ENCODE measurements around the gene SDR42E2. TPM values are rescaled to one million over a fixed set of nuclear protein-coding genes. Genes with fewer than 3 reads are reported as not detected.
"Not testable (repeated sequence)": the region's sequence is repeated elsewhere in the genome, so short reads cannot be mapped to it uniquely, and the experiment has no call there.

Gene SDR42E2
- total and polyA plus RNA-seq, 2 donors from 2014 or later, result not detected

GRCh38 chr16:22214889-22215288 lies 52.6 kb downstream of the SDR42E2 start:
- DNase-seq, result no peak
- H3K4me1 ChIP-seq (ENCODE audit: control insufficient read depth in 2 of 3, insufficient read depth in 2 of 3, low read depth in 1 of 3, low read length in 3 of 3), result no peaks in the 10 kb centered on the region
- H3K9me3 ChIP-seq (ENCODE audit: control insufficient read depth in 2 of 3, insufficient read depth in 1 of 3, low read length in 3 of 3), result no peaks in the 10 kb centered on the region
- intact Hi-C loops (cut with DNase I), result loop anchor here (10.0 kb wide), 1 partner anchor 70 kb away; no protein-coding TSS in a partner anchor
- H3K27ac ChIP-seq (ENCODE audit: low read depth in 2 of 2, low read length in 2 of 2), result no peak overlapping the region
- TF ChIP-seq, protein P1, sequence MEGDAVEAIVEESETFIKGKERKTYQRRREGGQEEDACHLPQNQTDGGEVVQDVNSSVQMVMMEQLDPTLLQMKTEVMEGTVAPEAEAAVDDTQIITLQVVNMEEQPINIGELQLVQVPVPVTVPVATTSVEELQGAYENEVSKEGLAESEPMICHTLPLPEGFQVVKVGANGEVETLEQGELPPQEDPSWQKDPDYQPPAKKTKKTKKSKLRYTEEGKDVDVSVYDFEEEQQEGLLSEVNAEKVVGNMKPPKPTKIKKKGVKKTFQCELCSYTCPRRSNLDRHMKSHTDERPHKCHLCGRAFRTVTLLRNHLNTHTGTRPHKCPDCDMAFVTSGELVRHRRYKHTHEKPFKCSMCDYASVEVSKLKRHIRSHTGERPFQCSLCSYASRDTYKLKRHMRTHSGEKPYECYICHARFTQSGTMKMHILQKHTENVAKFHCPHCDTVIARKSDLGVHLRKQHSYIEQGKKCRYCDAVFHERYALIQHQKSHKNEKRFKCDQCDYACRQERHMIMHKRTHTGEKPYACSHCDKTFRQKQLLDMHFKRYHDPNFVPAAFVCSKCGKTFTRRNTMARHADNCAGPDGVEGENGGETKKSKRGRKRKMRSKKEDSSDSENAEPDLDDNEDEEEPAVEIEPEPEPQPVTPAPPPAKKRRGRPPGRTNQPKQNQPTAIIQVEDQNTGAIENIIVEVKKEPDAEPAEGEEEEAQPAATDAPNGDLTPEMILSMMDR (IDR thresholded peaks at IDR 0.05; ENCODE audit: borderline replicate concordance, extremely low read depth, insufficient read depth), result no peak
- no peaks in the 10 kb centered on the region for H3K36me3 ChIP-seq (ENCODE audit: control insufficient read depth in 2 of 3, insufficient read depth in 3 of 3, low read length in 3 of 3)
- H3K27me3 ChIP-seq (ENCODE audit: control insufficient read depth, insufficient read depth, low read length), result no peaks in the 10 kb centered on the region
- FAIRE-seq, result no peak
- H3K4me3 ChIP-seq (ENCODE audit: low read length in 3 of 3), result no peak overlapping the region
- H3K9ac ChIP-seq (ENCODE audit: low read length in 3 of 3), result no peak overlapping the region

DNA sequence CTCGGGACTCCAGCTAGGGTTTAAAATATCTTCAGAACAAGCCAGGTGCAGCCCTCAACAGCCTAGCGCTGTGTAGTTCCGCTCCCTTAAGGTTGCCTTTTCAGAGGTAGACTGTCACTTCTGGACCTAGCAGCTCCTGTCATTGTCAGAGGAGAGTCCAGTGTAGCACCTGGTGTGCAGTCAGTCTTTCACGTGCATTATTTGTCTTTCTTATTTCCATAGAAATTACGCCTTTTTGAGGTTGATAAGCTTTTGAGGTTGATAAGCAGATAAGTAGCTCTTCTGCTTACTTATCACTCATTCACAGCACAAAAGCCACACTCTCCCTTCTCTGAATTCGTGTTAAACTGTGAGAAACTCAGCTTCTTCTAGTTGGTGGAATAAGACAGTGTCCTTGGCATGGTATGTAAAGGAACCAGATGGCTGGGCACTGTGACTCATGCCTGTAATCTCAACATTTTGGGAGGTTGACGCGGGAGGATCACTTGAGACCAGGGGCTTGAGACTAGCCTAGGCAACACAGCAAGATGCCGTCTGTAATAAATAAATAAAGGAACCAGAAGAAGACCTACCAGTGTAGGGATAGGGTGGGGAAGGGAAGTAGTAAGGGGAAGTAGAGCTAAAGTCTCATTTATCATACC lies 54.0 kb downstream of the SDR42E2 start:
- TF ChIP-seq, protein P1 (IDR thresholded peaks at IDR 0.05; ENCODE audit: borderline replicate concordance, extremely low read depth, insufficient read depth), result no peak
- Histone ChIP-seq H3K27me3 (ENCODE audit: control insufficient read depth, insufficient read depth, low read length) (no peaks in the 10 kb centered on the region), H3K36me3 (ENCODE audit: control insufficient read depth in 2 of 3, insufficient read depth in 3 of 3, low read length in 3 of 3) (no peaks in the 10 kb centered on the region), H3K4me3 (ENCODE audit: low read length in 3 of 3) (no peak overlapping the region), H3K9me3 (ENCODE audit: control insufficient read depth in 2 of 3, insufficient read depth in 1 of 3, low read length in 3 of 3) (no peaks in the 10 kb centered on the region), H3K4me1 (ENCODE audit: control insufficient read depth in 2 of 3, insufficient read depth in 2 of 3, low read depth in 1 of 3, low read length in 3 of 3) (no peaks in the 10 kb centered on the region), H3K27ac (ENCODE audit: low read depth in 2 of 2, low read length in 2 of 2) (no peak overlapping the region), H3K9ac (ENCODE audit: low read length in 3 of 3) (no peak overlapping the region)
- intact Hi-C loops (cut with DNase I), result loop anchor here (10.0 kb wide), 1 partner anchor 68 kb away; no protein-coding TSS in a partner anchor
- FAIRE-seq (no peak), DNase-seq (no peak)

DNA sequence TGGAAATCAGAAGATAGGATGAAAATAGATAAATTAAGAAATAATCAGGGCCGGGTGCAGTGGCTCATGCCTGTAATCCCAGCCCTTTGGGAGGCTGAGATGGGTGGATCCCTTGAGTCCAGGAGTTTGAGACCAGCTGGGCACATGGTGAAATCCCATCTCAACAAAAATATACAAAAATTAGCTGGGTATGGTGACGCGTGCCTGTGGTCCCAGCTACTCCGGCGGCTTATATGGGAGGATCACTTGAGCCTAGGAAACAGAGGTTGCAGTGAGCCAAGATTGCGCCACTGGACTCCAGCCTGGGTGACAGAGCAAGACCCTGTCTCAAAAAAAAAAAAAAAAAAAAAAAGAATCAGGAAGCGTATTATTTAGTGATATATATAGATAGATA lies 54.5 kb downstream of the SDR42E2 start:
- not testable (repeated sequence) for H3K27ac ChIP-seq (ENCODE audit: low read depth in 2 of 2, low read length in 2 of 2); H3K4me1 ChIP-seq (ENCODE audit: control insufficient read depth in 2 of 3, insufficient read depth in 2 of 3, low read depth in 1 of 3, low read length in 3 of 3); DNase-seq; H3K27me3 ChIP-seq (ENCODE audit: control insufficient read depth, insufficient read depth, low read length); H3K36me3 ChIP-seq (ENCODE audit: control insufficient read depth in 2 of 3, insufficient read depth in 3 of 3, low read length in 3 of 3); H3K4me3 ChIP-seq (ENCODE audit: low read length in 3 of 3); FAIRE-seq; H3K9me3 ChIP-seq (ENCODE audit: control insufficient read depth in 2 of 3, insufficient read depth in 1 of 3, low read length in 3 of 3); H3K9ac ChIP-seq (ENCODE audit: low read length in 3 of 3)
- intact Hi-C loops (cut with DNase I), result loop anchor here (10.0 kb wide), 1 partner anchor 68 kb away; no protein-coding TSS in a partner anchor

GRCh38 chr16:22217890-22218730 lies 55.8 kb downstream of the SDR42E2 start:
- no peak overlapping the region for H3K9ac ChIP-seq (ENCODE audit: low read length in 3 of 3)
- DNase-seq (no peak), FAIRE-seq (no peak)
- H3K36me3 ChIP-seq (ENCODE audit: control insufficient read depth in 2 of 3, insufficient read depth in 3 of 3, low read length in 3 of 3), result no peaks in the 10 kb centered on the region
- H3K27ac ChIP-seq (ENCODE audit: low read depth in 2 of 2, low read length in 2 of 2), result no peak overlapping the region
- no peaks in the 10 kb centered on the region for H3K9me3 ChIP-seq (ENCODE audit: control insufficient read depth in 2 of 3, insufficient read depth in 1 of 3, low read length in 3 of 3)
- no peaks in the 10 kb centered on the region for H3K27me3 ChIP-seq (ENCODE audit: control insufficient read depth, insufficient read depth, low read length)
- TF ChIP-seq, protein P1 (IDR thresholded peaks at IDR 0.05; ENCODE audit: borderline replicate concordance, extremely low read depth, insufficient read depth), result no peak
- no peaks in the 10 kb centered on the region for H3K4me1 ChIP-seq (ENCODE audit: control insufficient read depth in 2 of 3, insufficient read depth in 2 of 3, low read depth in 1 of 3, low read length in 3 of 3)
- H3K4me3 ChIP-seq (ENCODE audit: low read length in 3 of 3), result no peak overlapping the region
- intact Hi-C loops (cut with DNase I), result loop anchor here (10.0 kb wide), 1 partner anchor 67 kb away; no protein-coding TSS in a partner anchor

Data from kidney (tissue), 14 donors.